Measurements from ENCODE around the gene PEDS1. TPM values are rescaled to one million over a fixed set of nuclear protein-coding genes. Genes with fewer than 3 reads are reported as not detected.
A peak's percentile ranks its signal among the peaks of the same experiment; 100 is the strongest.

Gene PEDS1
- total RNA-seq, 1 donor = 19.9 TPM

GRCh38 chr20:50197463-50198179 lies 44.1 kb upstream of the PEDS1 start:
- H3K4me3 ChIP-seq (ENCODE audit: low read depth, low read length) = no peak overlapping the region
- DNase-seq (ENCODE audit: low read depth) = no peak
- TF ChIP-seq CTCF (IDR thresholded peaks at IDR 0.05; ENCODE audit: insufficient read depth, low read length) = no peak

GRCh38 chr20:50196896-50197295 lies 43.4 kb upstream of the PEDS1 start:
- DNase-seq (ENCODE audit: low read depth) = no peak
- no peak for TF ChIP-seq CTCF (IDR thresholded peaks at IDR 0.05; ENCODE audit: insufficient read depth, low read length)
- H3K4me3 ChIP-seq (ENCODE audit: low read depth, low read length) = no peak overlapping the region

- no peak for TF ChIP-seq CTCF (IDR thresholded peaks at IDR 0.05; ENCODE audit: insufficient read depth, low read length)
- DNase-seq (ENCODE audit: low read depth) = no peak
- no peak overlapping the region for H3K4me3 ChIP-seq (ENCODE audit: low read depth, low read length)
Measured at GRCh38 chr20:50196248-50196647, 42.7 kb upstream of the PEDS1 start.

GRCh38 chr20:50195524-50196120 lies 42.1 kb upstream of the PEDS1 start:
- no peak overlapping the region for H3K4me3 ChIP-seq (ENCODE audit: low read depth, low read length)
- DNase-seq (ENCODE audit: low read depth) = no peak
- no peak for TF ChIP-seq CTCF (IDR thresholded peaks at IDR 0.05; ENCODE audit: insufficient read depth, low read length)

GRCh38 chr20:50194831-50195523 lies 41.5 kb upstream of the PEDS1 start:
- peak; percentile 49 for DNase-seq (ENCODE audit: low read depth)
- no peak for TF ChIP-seq CTCF (IDR thresholded peaks at IDR 0.05; ENCODE audit: insufficient read depth, low read length)
- peak overlapping the region; percentile 100 for H3K4me3 ChIP-seq (ENCODE audit: low read depth, low read length)

- no peak for TF ChIP-seq CTCF (IDR thresholded peaks at IDR 0.05; ENCODE audit: insufficient read depth, low read length)
- DNase-seq (ENCODE audit: low read depth) = peak; percentile 33
- H3K4me3 ChIP-seq (ENCODE audit: low read depth, low read length) = peak overlapping the region; percentile 100
Measured at GRCh38 chr20:50194422-50194830, 40.9 kb upstream of the PEDS1 start.

Measured in fibroblast of the aortic adventitia (primary cell).